DOHH2 (cell line): ENCODE results near the gene OPTN.

ENCODE experiments used
- EZH2phosphoT487 ChIP-seq: fragments of 200-600 bp; sonication (generic); IDR thresholded peaks from 2 replicates; pipeline ENCODE4 v1.6.1; 2017; ENCODE audit warnings: borderline replicate concordance, mild to moderate bottlenecking, antibody characterized with exemption, low read length, moderate library complexity, mixed read lengths
- TF ChIP-seq, protein P1 (sequence below): fragments of 200-600 bp; sonication (generic); IDR thresholded peaks from one replicate; pipeline ENCODE4 v1.5.1; 2014; ENCODE audit warnings: antibody characterized with exemption, mild to moderate bottlenecking, low read depth, low read length; ENCODE audit not compliant: poor library complexity, severe bottlenecking

DNA sequence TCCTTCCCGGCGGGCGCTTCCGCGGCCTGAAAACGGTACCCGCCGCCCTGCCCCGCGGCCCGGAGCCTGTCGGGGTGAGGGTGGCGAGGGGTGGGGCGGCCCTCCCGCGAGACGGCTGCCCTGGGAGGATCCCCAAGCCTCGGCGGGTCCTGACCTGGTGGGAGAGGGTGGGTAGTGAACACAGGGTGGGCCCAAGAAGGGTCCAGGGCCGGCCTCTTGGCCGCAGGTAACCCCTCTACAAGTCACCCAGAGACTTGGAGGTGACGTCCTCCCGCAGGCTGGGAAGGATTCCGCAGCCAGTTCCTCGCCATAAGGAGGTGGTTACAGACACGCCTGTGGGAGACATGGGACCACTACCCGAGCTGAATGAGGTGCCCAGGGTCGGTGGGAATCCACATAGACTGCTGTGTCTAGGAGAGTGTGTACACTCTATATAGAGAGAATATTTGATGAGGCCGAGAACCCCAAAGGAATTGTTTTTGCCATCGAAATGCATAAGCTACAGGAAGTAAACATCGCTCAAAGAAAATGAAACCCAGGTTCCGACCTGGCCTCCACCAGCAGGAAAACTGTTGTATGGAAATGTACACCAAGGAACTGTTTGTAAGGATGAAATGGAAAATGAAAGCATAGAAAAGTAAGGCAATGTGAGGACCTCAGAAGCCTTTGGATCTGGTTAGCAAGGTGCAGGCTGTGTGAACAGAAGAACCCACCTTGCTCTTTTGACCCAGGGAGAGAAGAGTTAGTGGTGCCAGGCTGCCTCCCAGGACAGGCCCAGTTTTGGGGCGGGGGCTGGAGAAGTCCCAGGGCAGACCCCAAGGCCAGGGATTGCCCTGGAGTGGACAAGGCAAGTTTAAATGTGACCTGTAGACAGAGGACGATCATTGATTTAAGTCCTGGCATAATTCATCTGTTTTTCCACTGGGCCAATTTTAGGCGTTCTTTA is 659 bp downstream of the OPTN start:
- TF ChIP-seq, protein P1, sequence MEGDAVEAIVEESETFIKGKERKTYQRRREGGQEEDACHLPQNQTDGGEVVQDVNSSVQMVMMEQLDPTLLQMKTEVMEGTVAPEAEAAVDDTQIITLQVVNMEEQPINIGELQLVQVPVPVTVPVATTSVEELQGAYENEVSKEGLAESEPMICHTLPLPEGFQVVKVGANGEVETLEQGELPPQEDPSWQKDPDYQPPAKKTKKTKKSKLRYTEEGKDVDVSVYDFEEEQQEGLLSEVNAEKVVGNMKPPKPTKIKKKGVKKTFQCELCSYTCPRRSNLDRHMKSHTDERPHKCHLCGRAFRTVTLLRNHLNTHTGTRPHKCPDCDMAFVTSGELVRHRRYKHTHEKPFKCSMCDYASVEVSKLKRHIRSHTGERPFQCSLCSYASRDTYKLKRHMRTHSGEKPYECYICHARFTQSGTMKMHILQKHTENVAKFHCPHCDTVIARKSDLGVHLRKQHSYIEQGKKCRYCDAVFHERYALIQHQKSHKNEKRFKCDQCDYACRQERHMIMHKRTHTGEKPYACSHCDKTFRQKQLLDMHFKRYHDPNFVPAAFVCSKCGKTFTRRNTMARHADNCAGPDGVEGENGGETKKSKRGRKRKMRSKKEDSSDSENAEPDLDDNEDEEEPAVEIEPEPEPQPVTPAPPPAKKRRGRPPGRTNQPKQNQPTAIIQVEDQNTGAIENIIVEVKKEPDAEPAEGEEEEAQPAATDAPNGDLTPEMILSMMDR = no peak
- peak; percentile 51; the same call in 1 of the 2 replicates for TF ChIP-seq EZH2phosphoT487
